SH-SY5Y (cell line): ENCODE measurements around the gene BMP15.

Experiments used
- GATA2 ChIP-seq: IDR thresholded peaks from 2 replicates; pipeline ENCODE4 v1.6.1; 2011; ENCODE audit warnings: mild to moderate bottlenecking, low read depth, low read length
- GATA3 ChIP-seq: IDR thresholded peaks from 2 replicates; pipeline ENCODE4 v1.6.1; 2011; ENCODE audit warnings: low read depth, mild to moderate bottlenecking, low read length, moderate library complexity

Gene BMP15

DNA sequence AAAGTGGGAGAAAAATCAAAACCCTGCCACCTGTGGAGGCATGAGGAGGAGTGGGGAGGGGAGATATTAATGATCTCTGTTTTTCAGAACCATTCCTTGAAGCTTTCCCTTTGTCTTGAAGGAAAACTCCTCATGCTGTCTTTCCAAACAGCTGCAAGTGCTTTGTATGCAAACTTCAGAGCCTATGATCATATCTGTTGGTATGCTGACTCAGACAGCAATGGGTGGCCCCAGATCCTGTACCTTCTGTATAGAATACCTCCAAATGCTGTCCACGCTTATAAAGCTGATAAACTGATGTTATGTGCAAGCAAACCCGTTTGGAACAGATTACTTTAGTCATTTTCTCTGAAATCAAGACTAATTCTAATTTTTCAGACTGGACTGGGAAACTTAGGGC is 31.9 kb downstream of the BMP15 start:
- TF ChIP-seq GATA2: no peak
- no peak for TF ChIP-seq GATA3

DNA sequence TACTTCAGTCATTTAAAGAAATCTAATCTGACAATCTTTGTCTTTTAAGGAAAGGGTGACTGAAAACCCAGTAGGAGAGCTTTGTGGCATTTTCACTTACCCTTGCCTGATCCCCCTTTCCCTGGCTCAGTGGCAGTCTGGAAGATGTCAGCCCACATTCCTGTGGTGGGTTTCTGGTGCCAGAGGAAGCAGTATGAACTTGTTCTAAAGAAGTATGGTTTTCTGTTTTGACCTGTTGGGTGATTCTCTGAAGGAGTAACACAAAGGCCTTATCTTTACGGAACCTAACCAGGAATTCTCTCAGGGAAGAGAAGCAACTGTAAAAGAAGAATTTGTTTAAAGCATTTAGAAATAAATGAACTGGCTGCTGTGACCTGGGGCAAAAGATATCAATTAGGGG is 41.9 kb downstream of the BMP15 start:
- TF ChIP-seq GATA3 (no peak), GATA2 (no peak)

DNA sequence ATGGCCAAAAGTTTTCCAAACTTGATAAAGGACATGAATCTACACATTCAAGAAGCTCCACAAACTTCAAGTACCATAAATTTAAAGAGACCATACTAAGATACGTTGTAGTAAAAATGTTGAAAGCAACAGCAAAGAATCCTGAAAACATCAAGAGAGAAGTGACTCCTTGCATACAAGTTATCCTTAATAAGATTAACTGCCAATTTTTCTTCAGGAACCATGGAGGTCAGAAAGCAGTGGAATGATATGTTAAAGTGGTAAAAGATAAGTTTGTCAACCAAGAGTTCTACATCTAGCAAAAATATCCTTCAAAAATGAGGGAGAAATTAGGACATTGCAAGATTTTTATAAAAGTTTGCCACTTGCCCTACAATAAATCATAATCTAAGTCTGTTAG is 43.3 kb downstream of the BMP15 start:
- TF ChIP-seq GATA2 (no peak), GATA3 (no peak)

DNA sequence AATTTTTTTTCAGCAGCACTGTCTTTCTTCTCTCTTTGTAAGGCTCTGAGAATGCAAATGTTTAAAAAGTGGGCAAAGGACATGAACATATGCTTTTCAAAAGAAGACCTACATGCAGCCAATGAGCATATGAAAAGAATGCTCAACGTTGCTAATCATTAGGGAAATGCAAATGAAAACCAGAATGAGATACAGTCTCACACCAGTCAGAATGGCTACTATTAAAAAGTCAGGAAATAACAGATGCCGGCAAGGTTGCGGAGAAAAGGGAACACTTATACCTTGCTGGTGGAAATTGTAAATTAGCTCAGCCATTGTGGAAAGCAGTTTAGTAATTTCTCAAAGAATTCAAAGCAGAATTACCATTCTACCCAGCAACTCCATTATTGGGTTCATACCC is 51.6 kb downstream of the BMP15 start:
- TF ChIP-seq GATA2: no peak

DNA sequence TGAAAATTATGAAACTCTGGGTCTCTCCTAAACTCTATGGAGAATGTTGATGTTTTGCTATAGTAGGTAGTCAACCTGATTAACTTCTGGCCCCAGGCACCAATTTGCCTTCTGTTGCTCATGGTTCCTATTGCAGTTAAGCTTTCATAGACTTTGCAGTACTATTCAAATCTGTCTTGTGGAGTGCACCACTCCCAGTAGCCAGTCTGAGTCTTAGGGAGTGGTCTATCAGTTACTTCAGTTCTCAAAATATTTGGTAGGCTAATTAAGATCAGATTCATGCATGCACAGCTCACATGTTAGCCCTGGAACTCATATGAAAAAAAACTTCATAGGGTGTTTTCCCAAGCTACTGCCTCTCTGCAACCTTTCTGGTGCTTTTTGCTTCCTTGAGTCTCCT is 53.3 kb downstream of the BMP15 start:
- TF ChIP-seq GATA3 (no peak), GATA2 (no peak)
